HCT116 (cell line): ENCODE results near the gene CPM. TPM values are rescaled to one million over a fixed set of nuclear protein-coding genes. Genes with fewer than 3 reads are reported as not detected.

Experiments
- ATAC-seq: fragments of 200-7000 bp; cut with Tn5 transposase; 2 replicates; pipeline ENCODE4 v1.9.1; 2020; ENCODE audit warnings: mild to moderate bottlenecking, moderate library complexity
- BruUV-seq: library from RNA; stranded (reverse); fragments of 400-500 nt; replicated peaks from 2 replicates; lab custom pipeline; 2021; lab: Mats Ljungman, UMichigan
- CTCF ChIA-PET: fragments of 300-600 bp; sonication (Branson Sonifier 250); formaldehyde crosslinking; loops from one replicate; lab custom pipeline; 2021; ENCODE audit warnings: antibody characterized with exemption; lab: Charles Lee
- POLR2A ChIA-PET: fragments of 300-600, 350-600 bp; sonication (Branson Sonifier 250); formaldehyde crosslinking; loops from one replicate; lab custom pipeline; 2021; ENCODE audit warnings: antibody characterized with exemption; lab: Charles Lee
- RAD21 ChIA-PET, 2 experiments: fragments of 300-600 bp; sonication (Branson Sonifier 250); formaldehyde crosslinking; loops; one replicate each; lab custom pipeline; 2023; ENCODE audit warnings: low total read pairs in 2 of 2; ENCODE audit not compliant: uncharacterized antibody in 2 of 2, unreplicated experiment in 2 of 2, low non-redundant PET in 1 of 2; lab: Charles Lee
- DNase-seq: peaks from one replicate; pipeline ENCODE4 v3.0.0-alpha.2; 2010; ENCODE audit warnings: low read depth, low spot score
- H2AFZ ChIP-seq: fragments of 200-600 bp; shearing (Covaris generic), sonication (generic); 2 replicates; pipeline ENCODE4 v1.6.1; 2017; ENCODE audit warnings: low read depth, mixed run types, mixed read lengths, antibody characterized with exemption, low read length; ENCODE audit not compliant: poor library complexity, severe bottlenecking
- H3K27ac ChIP-seq: 2 replicates; pipeline ENCODE4 v1.5.1; 2012; ENCODE audit warnings: low read depth, low read length
- H3K27me3 ChIP-seq: fragments of 200-600 bp; sonication (generic); 2 replicates; pipeline ENCODE4 v1.6.1; 2016; ENCODE audit warnings: mixed run types, low read length, mixed read lengths; ENCODE audit not compliant: insufficient read depth
- H3K36me3 ChIP-seq, 2 experiments: fragments of 200-500 bp in 1 of 2; fragments of 200-600 bp in 1 of 2; sonication (Bioruptor generic) in 1 of 2; sonication (generic) in 1 of 2; 2 replicates each; pipeline versions ENCODE4 v1.5.1 to v1.6.1; 2014 to 2016; ENCODE audit warnings: low read length in 2 of 2, inconsistent platforms in 1 of 2, mixed read lengths in 1 of 2, mixed run types in 1 of 2; ENCODE audit not compliant: insufficient read depth in 2 of 2, control insufficient read depth in 1 of 2
- H3K4me1 ChIP-seq, 2 experiments: fragments of 200-600 bp in 1 of 2; sonication (generic) in 1 of 2; 2 replicates each; pipeline versions ENCODE4 v1.5.1 to v1.6.1; 2012 to 2017; ENCODE audit warnings: low read length in 2 of 2, inconsistent platforms in 1 of 2, mild to moderate bottlenecking in 1 of 2, mixed read lengths in 1 of 2, mixed run types in 1 of 2, moderate library complexity in 1 of 2; ENCODE audit not compliant: insufficient read depth in 2 of 2, control insufficient read depth in 1 of 2
- H3K4me2 ChIP-seq: fragments of 200-600 bp; sonication (generic); 2 replicates; pipeline ENCODE4 v1.6.1; 2017; ENCODE audit warnings: mixed run types, low read length, mixed read lengths
- H3K4me3 ChIP-seq, 2 experiments: fragments of 200-600 bp in 1 of 2; sonication (generic) in 1 of 2; replicated peaks in 1 of 2; 2 replicates each; pipeline ENCODE4 v1.5.1; 2011 to 2016; ENCODE audit warnings: low read length in 2 of 2, control low read depth in 1 of 2, low read depth in 1 of 2, mild to moderate bottlenecking in 1 of 2, mixed read lengths in 1 of 2, mixed run types in 1 of 2
- H3K79me2 ChIP-seq: fragments of 200-600 bp; sonication (generic); 2 replicates; pipeline ENCODE4 v1.6.1; 2017; ENCODE audit warnings: mild to moderate bottlenecking, mixed run types, low read length, moderate library complexity, mixed read lengths; ENCODE audit not compliant: insufficient read depth
- H3K9ac ChIP-seq: fragments of 200-600 bp; sonication (generic); 2 replicates; pipeline ENCODE4 v1.6.1; 2016; ENCODE audit warnings: low read length, mixed read lengths
- H3K9me2 ChIP-seq: fragments of 200-600 bp; sonication (generic), shearing (Covaris generic); 2 replicates; pipeline ENCODE4 v1.6.1; 2017; ENCODE audit warnings: mixed run types, mild to moderate bottlenecking, moderate library complexity; ENCODE audit not compliant: insufficient read depth
- H3K9me3 ChIP-seq, 2 experiments: fragments of 200-500 bp in 1 of 2; fragments of 200-600 bp in 1 of 2; sonication (Bioruptor generic) in 1 of 2; sonication (generic) in 1 of 2; 2 replicates each; pipeline ENCODE4 v1.6.1; 2014 to 2017; ENCODE audit warnings: low read length in 2 of 2, mixed read lengths in 2 of 2, inconsistent platforms in 1 of 2, low read depth in 1 of 2, mild to moderate bottlenecking in 1 of 2, mixed run types in 1 of 2, moderate library complexity in 1 of 2; ENCODE audit not compliant: control insufficient read depth in 1 of 2, insufficient read depth in 1 of 2
- H4K20me1 ChIP-seq: fragments of 200-600 bp; sonication (generic), shearing (Covaris generic); 2 replicates; pipeline ENCODE4 v1.6.1; 2017; ENCODE audit warnings: mixed run types, mild to moderate bottlenecking, moderate library complexity; ENCODE audit not compliant: insufficient read depth
- CBX3 ChIP-seq: IDR thresholded peaks from 2 replicates; pipeline ENCODE4 v1.6.1; 2012; ENCODE audit warnings: low read depth
- ELF1 ChIP-seq: IDR thresholded peaks from 2 replicates; pipeline ENCODE4 v1.6.1; 2012; ENCODE audit warnings: low read depth, borderline replicate concordance
- EZH2phosphoT487 ChIP-seq: fragments of 200-600 bp; IDR thresholded peaks from 2 replicates; pipeline ENCODE4 v1.6.1; 2018; ENCODE audit warnings: antibody characterized with exemption, borderline replicate concordance
- JUND ChIP-seq: IDR thresholded peaks from 2 replicates; pipeline ENCODE4 v1.6.1; 2012
- POLR2A ChIP-seq: IDR thresholded peaks from 2 replicates; pipeline ENCODE4 v1.7.0; 2011; ENCODE audit warnings: borderline replicate concordance; ENCODE audit not compliant: insufficient read depth, insufficient read length; ENCODE audit errors: extremely low read depth
- RAD21 ChIP-seq: IDR thresholded peaks from 2 replicates; pipeline ENCODE4 v1.6.1; 2012; ENCODE audit warnings: low read depth, mild to moderate bottlenecking
- TCF7L2 ChIP-seq: IDR thresholded peaks from 2 replicates; pipeline ENCODE4 v1.7.0; 2011; ENCODE audit warnings: borderline replicate concordance, inconsistent platforms; ENCODE audit not compliant: insufficient read depth, insufficient read length; ENCODE audit errors: extremely low read depth
- YY1 ChIP-seq: IDR thresholded peaks from 2 replicates; pipeline ENCODE4 v1.6.1; 2011; ENCODE audit warnings: low read length, low read depth, moderate library complexity, mild to moderate bottlenecking; ENCODE audit not compliant: insufficient replicate concordance; ENCODE audit errors: extremely low read depth
- ZNF274 ChIP-seq: fragments of 200-500 bp; sonication (Bioruptor generic); IDR thresholded peaks from 2 replicates; pipeline ENCODE4 v1.6.1; 2014; ENCODE audit warnings: mild to moderate bottlenecking, low read depth, low read length, inconsistent platforms
- intact Hi-C: fragments of 100-400 bp; cut with micrococcal nuclease; formaldehyde crosslinking; loops from 2 replicates; pipeline ENCODE4 v1.10.0; 2022
- total RNA-seq: library from RNA; stranded (reverse); gene quantifications from one replicate; pipeline ENCODE4 v1.2.1, GENCODE V29; 2021; ENCODE audit not compliant: unreplicated experiment
- TF ChIP-seq, protein P1 (sequence below): IDR thresholded peaks from 2 replicates; pipeline ENCODE4 v1.6.1; 2012
- TF ChIP-seq, protein P2 (sequence below), 3 experiments: fragments of 200-600 bp in 1 of 3; sonication (generic) in 1 of 3; IDR thresholded peaks in 2 of 3; conservative IDR thresholded peaks in 1 of 3; 2 replicates each; pipeline ENCODE4 v1.5.1; 2012 to 2017; ENCODE audit warnings: low read depth in 2 of 3, low read length in 2 of 3, antibody characterized with exemption in 1 of 3, borderline replicate concordance in 1 of 3, control low read depth in 1 of 3, mild to moderate bottlenecking in 1 of 3, mixed read lengths in 1 of 3, mixed run types in 1 of 3, moderate library complexity in 1 of 3; ENCODE audit not compliant: insufficient read depth in 1 of 3

CPM gene
- total RNA-seq, 1 experiment from 2014 or later: 5.3 TPM

DNA sequence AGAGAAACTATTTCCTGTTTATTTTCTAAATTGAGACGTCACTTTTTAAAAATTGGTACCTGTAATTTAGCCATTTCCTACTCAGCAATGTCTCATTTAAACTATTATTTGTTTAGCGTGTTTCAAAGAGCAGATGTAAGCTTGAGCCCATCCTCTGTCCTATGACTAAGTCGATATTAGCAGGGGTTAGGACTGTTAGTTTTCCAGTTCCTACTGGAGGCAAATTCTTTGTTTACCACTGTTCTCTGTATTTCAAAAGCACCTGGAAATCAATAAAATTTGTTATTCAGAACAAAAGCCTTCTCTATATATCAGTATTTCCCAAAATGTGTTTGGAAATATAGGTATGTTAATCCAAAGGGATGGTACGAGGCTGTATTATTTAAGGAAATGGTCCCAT lies 82.6 kb downstream of the CPM start:
- no peak for DNase-seq

More for the DNA sequence above, 82.6 kb downstream of the CPM start:
- Histone ChIP-seq H3K4me1 (no peaks in the 10 kb centered on the region), H3K4me3 (no peak overlapping the region), H3K36me3 (no peaks in the 10 kb centered on the region), H3K4me2 (no peak overlapping the region), H2AFZ (no peak overlapping the region), H4K20me1 (no peaks in the 10 kb centered on the region), H3K9me3 (no peaks in the 10 kb centered on the region), H3K9ac (no peak overlapping the region), H3K27ac (no peak overlapping the region), H3K9me2 (no peaks in the 10 kb centered on the region), H3K27me3 (no peaks in the 10 kb centered on the region), H3K79me2 (no peaks in the 10 kb centered on the region)
- ATAC-seq: no peak
- no peak for TF ChIP-seq ZNF274
- TF ChIP-seq EZH2phosphoT487: no peak
- TF ChIP-seq, protein P1, sequence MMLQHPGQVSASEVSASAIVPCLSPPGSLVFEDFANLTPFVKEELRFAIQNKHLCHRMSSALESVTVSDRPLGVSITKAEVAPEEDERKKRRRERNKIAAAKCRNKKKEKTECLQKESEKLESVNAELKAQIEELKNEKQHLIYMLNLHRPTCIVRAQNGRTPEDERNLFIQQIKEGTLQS: no peak
- TF ChIP-seq JUND: no peak
- no peak for TF ChIP-seq CBX3
- TF ChIP-seq ELF1: no peak
- no peak for TF ChIP-seq TCF7L2
- TF ChIP-seq, protein P2, sequence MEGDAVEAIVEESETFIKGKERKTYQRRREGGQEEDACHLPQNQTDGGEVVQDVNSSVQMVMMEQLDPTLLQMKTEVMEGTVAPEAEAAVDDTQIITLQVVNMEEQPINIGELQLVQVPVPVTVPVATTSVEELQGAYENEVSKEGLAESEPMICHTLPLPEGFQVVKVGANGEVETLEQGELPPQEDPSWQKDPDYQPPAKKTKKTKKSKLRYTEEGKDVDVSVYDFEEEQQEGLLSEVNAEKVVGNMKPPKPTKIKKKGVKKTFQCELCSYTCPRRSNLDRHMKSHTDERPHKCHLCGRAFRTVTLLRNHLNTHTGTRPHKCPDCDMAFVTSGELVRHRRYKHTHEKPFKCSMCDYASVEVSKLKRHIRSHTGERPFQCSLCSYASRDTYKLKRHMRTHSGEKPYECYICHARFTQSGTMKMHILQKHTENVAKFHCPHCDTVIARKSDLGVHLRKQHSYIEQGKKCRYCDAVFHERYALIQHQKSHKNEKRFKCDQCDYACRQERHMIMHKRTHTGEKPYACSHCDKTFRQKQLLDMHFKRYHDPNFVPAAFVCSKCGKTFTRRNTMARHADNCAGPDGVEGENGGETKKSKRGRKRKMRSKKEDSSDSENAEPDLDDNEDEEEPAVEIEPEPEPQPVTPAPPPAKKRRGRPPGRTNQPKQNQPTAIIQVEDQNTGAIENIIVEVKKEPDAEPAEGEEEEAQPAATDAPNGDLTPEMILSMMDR (IDR thresholded peaks at IDR 0.05 in 2 of 3, conservative IDR thresholded peaks at IDR 0.05 in 1 of 3; ENCODE audit: borderline replicate concordance in 1 of 3, insufficient read depth in 1 of 3, low read depth in 2 of 3, low read length in 2 of 3): no peak
- no peak for TF ChIP-seq POLR2A
- TF ChIP-seq RAD21: no peak
- TF ChIP-seq YY1: no peak
- POLR2A ChIA-PET: no interaction called here
- CTCF ChIA-PET: no interaction called here
- intact Hi-C loops: no loop called here
- RAD21 ChIA-PET: no interaction called here
- no TSS peak for BruUV-seq
